ENCODE measurements around the gene CD40. TPM values are rescaled to one million over a fixed set of nuclear protein-coding genes. Genes with fewer than 3 reads are reported as not detected.

CD40 gene
- total and polyA plus RNA-seq, 2 of the 8 experiments (the other 6 are each of a cell fraction or from before 2014, with no cell fraction given) = 14.5 to 18.8 TPM

DNA sequence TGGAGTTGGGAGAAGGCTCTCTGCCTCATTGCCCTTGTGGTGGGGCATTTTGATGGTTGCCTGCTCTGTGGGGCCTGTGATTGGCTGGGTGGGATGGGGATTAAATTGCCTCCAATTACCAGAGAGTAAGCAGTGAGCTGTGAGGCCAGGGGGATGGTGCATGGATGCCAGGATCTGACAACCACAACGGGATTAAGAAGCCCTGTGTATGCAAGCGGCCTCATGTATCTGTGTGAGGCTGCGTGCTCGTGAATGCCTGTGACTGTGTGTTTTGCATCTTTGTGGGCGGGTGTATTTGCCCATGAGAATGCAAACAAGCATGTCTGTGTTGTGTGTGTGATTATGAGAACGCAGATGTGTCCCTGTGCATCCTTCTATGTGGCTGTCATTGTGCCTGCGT, 46.1 kb downstream of the CD40 start:
- H2AFZ ChIP-seq (ENCODE audit: low read length) = no peak overlapping the region
- H3K14ac ChIP-seq (ENCODE audit: insufficient read length) = no peak overlapping the region
- no peak overlapping the region for H3K4ac ChIP-seq (replicated peaks; ENCODE audit: insufficient read length, low read depth, low read length)
- no peak for TF ChIP-seq TAF1 (IDR thresholded peaks at IDR 0.05; ENCODE audit: low read depth, low read length)
- no peak for TF ChIP-seq TEAD4 (IDR thresholded peaks at IDR 0.05; ENCODE audit: low read depth, low read length)
- no peak for TF ChIP-seq JUND (IDR thresholded peaks at IDR 0.05; ENCODE audit: low read length)
- no peak for TF ChIP-seq CBX5 (IDR thresholded peaks at IDR 0.05; ENCODE audit: low read depth, low read length)
- no peak for TF ChIP-seq SIN3A (conservative IDR thresholded peaks at IDR 0.05 in 1 of 2, IDR thresholded peaks at IDR 0.05 in 1 of 2; ENCODE audit: low read depth in 1 of 2, low read length in 2 of 2)
- no peak for TF ChIP-seq BACH1 (IDR thresholded peaks at IDR 0.05; ENCODE audit: low read length)
- no peak for TF ChIP-seq RAD21 (IDR thresholded peaks at IDR 0.05 in 1 of 2, conservative IDR thresholded peaks at IDR 0.05 in 1 of 2; ENCODE audit: low read depth in 2 of 2, low read length in 2 of 2)
- no peak for TF ChIP-seq SAP30 (IDR thresholded peaks at IDR 0.05; ENCODE audit: insufficient read depth, insufficient replicate concordance, low read length)
- TF ChIP-seq EZH2 (IDR thresholded peaks at IDR 0.05; ENCODE audit: low read depth, low read length, severe bottlenecking) = no peak
- DNase-seq (ENCODE audit: low read depth in 1 of 2, low spot score in 2 of 2) (no peak), FAIRE-seq (no peak)
- H2BK120ac ChIP-seq (replicated peaks; ENCODE audit: low read depth, low read length) = no peak overlapping the region
- H3K79me1 ChIP-seq (ENCODE audit: low read depth, low read length) = no peaks in the 10 kb centered on the region
- no peak overlapping the region for H3K18ac ChIP-seq (ENCODE audit: extremely low read depth, low read length)
- H2BK12ac ChIP-seq (ENCODE audit: low read depth, low read length) = no peak overlapping the region; the same call in 1 of the 2 replicates
- H3K27ac ChIP-seq (ENCODE audit: low read depth, low read length) = no peak overlapping the region
- no peak overlapping the region for H3K4me2 ChIP-seq (ENCODE audit: insufficient read depth in 1 of 2, low read depth in 2 of 2, low read length in 2 of 2)
- POLR2A ChIA-PET (ENCODE audit: partially characterized antibody) = no interaction called here
- no peaks in the 10 kb centered on the region for H3K4me1 ChIP-seq (replicated peaks in 1 of 4; ENCODE audit: control insufficient read depth in 3 of 4, insufficient read depth in 4 of 4, low read length in 3 of 4)
- 87% methylated on average over 7 of the region's 7 CpGs; no CpG with 5 or more reads in 1 of the 2 experiments for whole genome bisulfite sequencing, 2 experiments (ENCODE audit: extremely low coverage in 1 of 2, insufficient coverage in 1 of 2, insufficient read length in 1 of 2, insufficient replicate concordance in 2 of 2, low coverage in 1 of 2, low lambda C conversion rate in 2 of 2, missing lambda C conversion rate in 1 of 2)
- H3K4me3 ChIP-seq (ENCODE audit: extremely low read depth in 1 of 4, insufficient read depth in 2 of 4, low read depth in 3 of 4, low read length in 4 of 4) = no peak overlapping the region
- H3K79me2 ChIP-seq (ENCODE audit: control insufficient read depth in 1 of 2, insufficient read depth in 2 of 2, low read length in 2 of 2) = no peaks in the 10 kb centered on the region
- H3K9ac ChIP-seq (replicated peaks in 1 of 4; ENCODE audit: extremely low read depth in 1 of 4, low read depth in 3 of 4, low read length in 3 of 4) = no peak overlapping the region
- no peaks in the 10 kb centered on the region for H3K9me3 ChIP-seq (ENCODE audit: insufficient read depth in 2 of 2, low read depth in 1 of 2, low read length in 1 of 2)
- no peak overlapping the region for H2AK5ac ChIP-seq (ENCODE audit: low read depth, low read length)
- no peak overlapping the region for H2BK15ac ChIP-seq (ENCODE audit: low read length)
- no peak overlapping the region for H4K91ac ChIP-seq (replicated peaks; ENCODE audit: insufficient read length, low read length)
- no peaks in the 10 kb centered on the region for H3K36me3 ChIP-seq (ENCODE audit: control insufficient read depth in 2 of 4, insufficient read depth in 4 of 4, low read length in 3 of 4)
- no peaks in the 10 kb centered on the region for H3K27me3 ChIP-seq (replicated peaks in 1 of 4; ENCODE audit: control insufficient read depth in 3 of 4, extremely low read depth in 1 of 4, insufficient read depth in 3 of 4, low read length in 3 of 4)
- H4K8ac ChIP-seq (ENCODE audit: extremely low read depth, insufficient read depth, low read length) = no peak overlapping the region
- H3K23ac ChIP-seq (ENCODE audit: insufficient read length) = no peak overlapping the region
- no peak overlapping the region for H2BK20ac ChIP-seq (ENCODE audit: low read length)
- H3K56ac ChIP-seq (replicated peaks; ENCODE audit: insufficient read length, low read depth, low read length) = no peak overlapping the region
- CTCF ChIA-PET (ENCODE audit: partially characterized antibody) = interaction anchor here (1.2 to 21.6 kb wide), 2 partner anchors 12 to 41 kb away, joined by 3 to 233 read pairs; no protein-coding TSS in a partner anchor
- H2BK5ac ChIP-seq (ENCODE audit: low read depth, low read length) = no peak overlapping the region
- H4K20me1 ChIP-seq (replicated peaks in 1 of 2; ENCODE audit: control insufficient read depth in 1 of 2, insufficient read depth in 2 of 2, low read length in 2 of 2) = peaks cover 0 to 2% of the 10 kb centered on the region in 2 experiments
- no peak overlapping the region for H4K5ac ChIP-seq (ENCODE audit: insufficient read length, low read depth, low read length)
- no peaks in the 10 kb centered on the region; the same call in 1 of the 2 replicates for H3K23me2 ChIP-seq (ENCODE audit: low read depth, low read length)

Data from H1 (cell line).